H1 (cell line): Measurements from ENCODE around the gene KIAA0040. TPM values are rescaled to one million over a fixed set of nuclear protein-coding genes. Genes with fewer than 3 reads are reported as not detected.

Source experiments
- CTCF ChIA-PET: fragments of 300-600 bp; sonication (Branson Sonifier 250); formaldehyde crosslinking; loops from one replicate; lab custom pipeline; 2021; ENCODE audit not compliant: partially characterized antibody; lab: Charles Lee
- POLR2A ChIA-PET: fragments of 300-600 bp; sonication (Branson Sonifier 250); formaldehyde crosslinking; loops from one replicate; lab custom pipeline; 2021; ENCODE audit warnings: inconsistent platforms; ENCODE audit not compliant: partially characterized antibody; lab: Charles Lee
- DNase-seq, 2 experiments: peaks; one replicate each; pipeline versions ENCODE4 v3.0.0 to v3.0.0-alpha.2; 2010 to 2022; ENCODE audit warnings: low spot score in 2 of 2, low read depth in 1 of 2, mixed read lengths in 1 of 2
- FAIRE-seq: peaks from 2 replicates; lab custom pipeline; 2011; peaks lifted over from hg19 to GRCh38; lab: Jason Lieb, UNC
- H2AFZ ChIP-seq: 2 replicates; pipeline ENCODE4 v1.8.1; 2012; ENCODE audit warnings: low read length, inconsistent platforms
- H2AK5ac ChIP-seq: 2 replicates; pipeline ENCODE4 v1.6.1; 2013; ENCODE audit warnings: low read depth, low read length
- H2BK120ac ChIP-seq: replicated peaks from 2 replicates; pipeline ENCODE3; 2013; ENCODE audit warnings: low read depth, low read length, inconsistent platforms
- H2BK12ac ChIP-seq: 2 replicates; pipeline ENCODE4 v1.6.1; 2013; ENCODE audit warnings: low read depth, low read length
- H2BK15ac ChIP-seq: 2 replicates; pipeline ENCODE4 v1.6.1; 2013; ENCODE audit warnings: low read length
- H2BK20ac ChIP-seq: 2 replicates; pipeline ENCODE4 v1.6.1; 2013; ENCODE audit warnings: low read length
- H2BK5ac ChIP-seq: 2 replicates; pipeline ENCODE4 v1.6.1; 2013; ENCODE audit warnings: low read depth, low read length
- H3K14ac ChIP-seq: 2 replicates; pipeline ENCODE4 v1.6.1; 2013; ENCODE audit warnings: inconsistent platforms; ENCODE audit not compliant: insufficient read length
- H3K18ac ChIP-seq: 2 replicates; pipeline ENCODE4 v1.6.1; 2013; ENCODE audit warnings: low read length; ENCODE audit errors: extremely low read depth
- H3K23ac ChIP-seq: 2 replicates; pipeline ENCODE4 v1.6.1; 2013; ENCODE audit warnings: inconsistent platforms; ENCODE audit not compliant: insufficient read length
- H3K23me2 ChIP-seq: 2 replicates; pipeline ENCODE4 v1.6.1; 2013; ENCODE audit warnings: low read depth, low read length
- H3K27ac ChIP-seq: 2 replicates; pipeline ENCODE4 v1.6.1; 2011; ENCODE audit warnings: low read depth, low read length, inconsistent platforms
- H3K27me3 ChIP-seq, 4 experiments: replicated peaks in 1 of 4; 1 replicate in 1 of 4; 2 replicates in 3 of 4; pipeline versions ENCODE4 v1.6.1 to v1.8.1; 2011 to 2013; ENCODE audit warnings: low read length in 3 of 4, mild to moderate bottlenecking in 3 of 4, inconsistent platforms in 2 of 4, mixed read lengths in 2 of 4, moderate library complexity in 1 of 4; ENCODE audit not compliant: control insufficient read depth in 3 of 4, insufficient read depth in 3 of 4; ENCODE audit errors: extremely low read depth in 1 of 4
- H3K36me3 ChIP-seq, 4 experiments: 2 replicates each; pipeline versions ENCODE4 v1.6.1 to v1.8.1; 2011 to 2013; ENCODE audit warnings: mild to moderate bottlenecking in 4 of 4, low read length in 3 of 4, moderate library complexity in 2 of 4, control low read depth in 1 of 4, inconsistent platforms in 1 of 4; ENCODE audit not compliant: insufficient read depth in 4 of 4, control insufficient read depth in 2 of 4
- H3K4ac ChIP-seq: replicated peaks from 2 replicates; pipeline ENCODE3; 2013; ENCODE audit warnings: low read length, low read depth, mixed read lengths, inconsistent platforms; ENCODE audit not compliant: insufficient read length
- H3K4me1 ChIP-seq, 4 experiments: replicated peaks in 1 of 4; 1 replicate in 1 of 4; 2 replicates in 3 of 4; pipeline versions ENCODE4 v1.6.1 to v1.8.1; 2011 to 2013; ENCODE audit warnings: low read length in 3 of 4, inconsistent platforms in 2 of 4, mixed read lengths in 1 of 4; ENCODE audit not compliant: insufficient read depth in 4 of 4, control insufficient read depth in 3 of 4
- H3K4me2 ChIP-seq, 2 experiments: 2 replicates each; pipeline versions ENCODE4 v1.6.1 to v1.8.1; 2011 to 2013; ENCODE audit warnings: low read depth in 2 of 2, low read length in 2 of 2, control low read depth in 1 of 2, inconsistent platforms in 1 of 2, mild to moderate bottlenecking in 1 of 2; ENCODE audit not compliant: insufficient read depth in 1 of 2
- H3K4me3 ChIP-seq, 4 experiments: fragments of 200-600, 300-600 bp in 1 of 4; sonication (generic), shearing (Covaris generic), sonication (Bioruptor Twin) in 1 of 4; 2 replicates each; pipeline versions ENCODE4 v1.5.1 to v1.8.1; 2011 to 2016; ENCODE audit warnings: low read length in 4 of 4, low read depth in 3 of 4, control low read depth in 2 of 4, inconsistent platforms in 2 of 4, mild to moderate bottlenecking in 2 of 4, mixed read lengths in 1 of 4, moderate library complexity in 1 of 4; ENCODE audit not compliant: insufficient read depth in 2 of 4; ENCODE audit errors: extremely low read depth in 1 of 4
- H3K56ac ChIP-seq: replicated peaks from 2 replicates; pipeline ENCODE3; 2013; ENCODE audit warnings: low read depth, mild to moderate bottlenecking, mixed read lengths, low read length, inconsistent platforms; ENCODE audit not compliant: insufficient read length
- H3K79me1 ChIP-seq: 2 replicates; pipeline ENCODE4 v1.6.1; 2013; ENCODE audit warnings: low read depth, low read length, control low read depth
- H3K79me2 ChIP-seq, 2 experiments: 2 replicates each; pipeline versions ENCODE4 v1.6.1 to v1.8.1; 2012 to 2013; ENCODE audit warnings: low read length in 2 of 2, mild to moderate bottlenecking in 2 of 2, inconsistent platforms in 1 of 2; ENCODE audit not compliant: insufficient read depth in 2 of 2, control insufficient read depth in 1 of 2
- H3K9ac ChIP-seq, 4 experiments: replicated peaks in 1 of 4; 1 replicate in 1 of 4; 2 replicates in 3 of 4; pipeline versions ENCODE4 v1.6.1 to v1.8.1; 2011 to 2013; ENCODE audit warnings: low read depth in 3 of 4, low read length in 3 of 4, control low read depth in 2 of 4, mild to moderate bottlenecking in 2 of 4, moderate library complexity in 2 of 4, inconsistent platforms in 1 of 4; ENCODE audit errors: extremely low read depth in 1 of 4
- H3K9me3 ChIP-seq, 2 experiments: 2 replicates each; pipeline versions ENCODE4 v1.6.1 to v1.8.1; 2012 to 2013; ENCODE audit warnings: mild to moderate bottlenecking in 2 of 2, moderate library complexity in 2 of 2, control low read depth in 1 of 2, inconsistent platforms in 1 of 2, low read depth in 1 of 2, low read length in 1 of 2, mixed read lengths in 1 of 2; ENCODE audit not compliant: insufficient read depth in 2 of 2
- H4K20me1 ChIP-seq, 2 experiments: replicated peaks in 1 of 2; 2 replicates each; pipeline versions ENCODE3 to v1.8.1; 2011 to 2013; ENCODE audit warnings: inconsistent platforms in 2 of 2, low read length in 2 of 2, mild to moderate bottlenecking in 1 of 2; ENCODE audit not compliant: insufficient read depth in 2 of 2, control insufficient read depth in 1 of 2
- H4K5ac ChIP-seq: 2 replicates; pipeline ENCODE4 v1.6.1; 2013; ENCODE audit warnings: low read length, low read depth, mixed read lengths, inconsistent platforms; ENCODE audit not compliant: insufficient read length
- H4K8ac ChIP-seq: 2 replicates; pipeline ENCODE4 v1.8.0; 2013; ENCODE audit warnings: mild to moderate bottlenecking, moderate library complexity, low read length, inconsistent platforms; ENCODE audit not compliant: insufficient read depth; ENCODE audit errors: extremely low read depth
- H4K91ac ChIP-seq: replicated peaks from 2 replicates; pipeline ENCODE3; 2013; ENCODE audit warnings: low read length, mixed read lengths, inconsistent platforms; ENCODE audit not compliant: insufficient read length
- BCL11A ChIP-seq, 2 experiments: IDR thresholded peaks; one replicate each; pipeline ENCODE4 v1.6.1; 2011; ENCODE audit warnings: low read depth in 2 of 2, low read length in 2 of 2, mild to moderate bottlenecking in 2 of 2
- CBX8 ChIP-seq: fragments of 300-800, 300-1000 bp; sonication (generic); IDR thresholded peaks from 2 replicates; pipeline ENCODE4 v1.7.1; 2016; ENCODE audit warnings: low read depth, low read length, borderline replicate concordance
- CREB1 ChIP-seq: IDR thresholded peaks from 2 replicates; pipeline ENCODE4 v1.6.1; 2012; ENCODE audit warnings: inconsistent platforms
- EGR1 ChIP-seq: IDR thresholded peaks from 2 replicates; pipeline ENCODE4 v1.6.1; 2011; ENCODE audit warnings: low read depth, low read length, borderline replicate concordance
- FOSL1 ChIP-seq: IDR thresholded peaks from 2 replicates; pipeline ENCODE4 v1.6.1; 2011; ENCODE audit warnings: mild to moderate bottlenecking, low read depth, low read length, moderate library complexity; ENCODE audit not compliant: insufficient read depth
- HDAC2 ChIP-seq, 2 experiments: fragments of 300-600 bp in 1 of 2; sonication (generic) in 1 of 2; IDR thresholded peaks; 2 replicates each; pipeline ENCODE4 v1.6.1; 2011 to 2012; ENCODE audit warnings: low read depth in 2 of 2, low read length in 2 of 2, mild to moderate bottlenecking in 2 of 2, moderate library complexity in 2 of 2, borderline replicate concordance in 1 of 2, inconsistent platforms in 1 of 2
- HDAC6 ChIP-seq: IDR thresholded peaks from one replicate; pipeline ENCODE4 v1.7.1; 2012; ENCODE audit warnings: low read depth, mild to moderate bottlenecking, inconsistent platforms, low read length, moderate library complexity
- PHF8 ChIP-seq: fragments of 200-600 bp; sonication (generic); conservative IDR thresholded peaks from 2 replicates; pipeline ENCODE4 v1.7.1; 2012; ENCODE audit warnings: low read depth, mild to moderate bottlenecking, inconsistent platforms, low read length, moderate library complexity
- POLR2A ChIP-seq, 2 experiments: IDR thresholded peaks; 1 replicate in 1 of 2; 2 replicates in 1 of 2; pipeline ENCODE4 v1.6.1; 2011; ENCODE audit warnings: low read depth in 2 of 2, low read length in 2 of 2, mild to moderate bottlenecking in 2 of 2; ENCODE audit errors: control extremely low read depth in 1 of 2
- RBBP5 ChIP-seq: IDR thresholded peaks from 2 replicates; pipeline ENCODE4 v1.7.1; 2012; ENCODE audit warnings: low read depth, mild to moderate bottlenecking, inconsistent platforms, low read length, moderate library complexity, borderline replicate concordance
- SAP30 ChIP-seq: fragments of 300-600 bp; sonication (generic); IDR thresholded peaks from 2 replicates; pipeline ENCODE4 v1.7.1; 2012; ENCODE audit warnings: low read length, moderate library complexity, mild to moderate bottlenecking, inconsistent platforms; ENCODE audit not compliant: insufficient read depth, insufficient replicate concordance
- SP2 ChIP-seq: IDR thresholded peaks from 2 replicates; pipeline ENCODE4 v1.6.1; 2012; ENCODE audit warnings: mild to moderate bottlenecking, low read length, inconsistent platforms
- SP4 ChIP-seq: IDR thresholded peaks from 2 replicates; pipeline ENCODE4 v1.6.1; 2012; ENCODE audit warnings: low read length, inconsistent platforms
- TAF1 ChIP-seq: IDR thresholded peaks from 2 replicates; pipeline ENCODE4 v1.6.1; 2011; ENCODE audit warnings: mild to moderate bottlenecking, low read depth, low read length
- WGBS, 2 experiments: shearing (Covaris generic) in 1 of 2; methylation state at CpG; one replicate each; pipeline versions ENCODE4 v1.1.6 to v1.1.7; 2013 to 2015; ENCODE audit warnings: low lambda C conversion rate in 2 of 2, mixed read lengths in 2 of 2, inconsistent platforms in 1 of 2, low coverage in 1 of 2, missing lambda C conversion rate in 1 of 2; ENCODE audit not compliant: insufficient replicate concordance in 2 of 2, insufficient coverage in 1 of 2, insufficient read length in 1 of 2; ENCODE audit errors: extremely low coverage in 1 of 2, missing lambda C conversion rate in 1 of 2; 5-methylcytosine and 5-hydroxymethylcytosine counted together
- polyA plus RNA-seq, 7 experiments: library from polyadenylated mRNA; depleted of rRNA in 3 of 7; stranded (reverse) in 5 of 7; unstranded in 2 of 7; fragments of >200 nt in 5 of 7; fragments of 200-250 nt in 2 of 7; gene quantifications; 1 replicate in 5 of 7; 2 replicates in 1 of 7; 4 replicates in 1 of 7; pipeline versions ENCODE4 v1.2.1 to v1.2.3, GENCODE V29; 2011 to 2013; ENCODE audit warnings: missing spikeins in 2 of 7, mixed read lengths in 2 of 7
- total RNA-seq: library from RNA; stranded (reverse); fragmentation: NEBNext Ultra II Directional; extraction: Animal tissue kit (Norgen Biotek cat#: 25700); gene quantifications from 2 replicates; pipeline ENCODE4 v1.2.1, GENCODE V29; 2021

The KIAA0040 gene
- total and polyA plus RNA-seq, 2 of the 8 experiments (the other 6 are each of a cell fraction or from before 2014, with no cell fraction given) = 11.0 to 14.1 TPM

DNA sequence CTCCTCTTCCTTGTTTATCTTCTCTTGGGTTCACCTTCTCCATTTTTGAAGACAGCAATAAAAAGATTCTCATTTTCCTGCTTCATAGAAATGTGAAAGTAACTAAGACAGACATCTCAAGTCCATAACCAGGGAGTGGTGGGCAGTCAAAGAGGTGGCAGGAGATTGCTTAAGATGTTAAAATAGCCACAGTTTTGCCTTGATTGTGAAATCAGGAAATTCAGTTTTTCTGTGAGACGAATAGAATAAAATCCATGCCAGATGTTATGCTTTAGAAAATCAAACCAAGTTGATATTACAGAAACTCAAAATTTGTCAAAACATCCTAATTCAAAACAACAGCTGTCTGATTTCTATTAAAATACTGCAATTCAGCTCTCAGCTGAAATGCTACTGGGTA, 67.7 kb downstream of the KIAA0040 start:
- Histone ChIP-seq H3K4me2 (no peak overlapping the region), H3K36me3 (no peaks in the 10 kb centered on the region), H3K14ac (no peak overlapping the region), H3K27ac (no peak overlapping the region), H2BK12ac (no peak overlapping the region), H3K9me3 (no peaks in the 10 kb centered on the region), H2AK5ac (no peak overlapping the region), H2BK20ac (no peak overlapping the region), H3K23me2 (no peaks in the 10 kb centered on the region), H4K20me1 (no peaks in the 10 kb centered on the region), H3K9ac (no peak overlapping the region), H4K8ac (no peak overlapping the region), H2BK5ac (no peak overlapping the region), H3K18ac (no peak overlapping the region), H3K27me3 (no peaks in the 10 kb centered on the region), H2BK15ac (no peak overlapping the region), H3K4ac (no peak overlapping the region), H3K79me2 (no peaks in the 10 kb centered on the region), H2BK120ac (no peak overlapping the region), H4K91ac (no peak overlapping the region), H3K4me3 (no peak overlapping the region), H3K23ac (no peak overlapping the region), H2AFZ (0 out of 2 replicates have a peak overlapping the region, but pooled peaks have one; percentile 92), H3K79me1 (no peaks in the 10 kb centered on the region), H3K4me1 (peaks cover 0 to 8% (median 6%) of the 10 kb centered on the region in 4 experiments; a peak in 4 of 7 replicates), H4K5ac (no peak overlapping the region), H3K56ac (no peak overlapping the region)
- ChIA-PET CTCF (interaction anchor here (0.6 to 9.3 kb wide), 42 partner anchors 9 to 1120 kb away, joined by 3 to 88 read pairs (median 4); partner anchors contain the start of gene TNN), POLR2A (interaction anchor here (1.0 kb wide), 1 partner anchor 95 kb away, joined by 8 read pairs; no protein-coding TSS in a partner anchor)
- no peak for FAIRE-seq
- DNase-seq = no peak
- 83% methylated on average over 1 of the region's 1 CpG; no CpG with 5 or more reads in 1 of the 2 experiments for WGBS, 2 experiments
- no peak for TF ChIP-seq EGR1
- no peak for TF ChIP-seq HDAC2 (IDR thresholded peaks at IDR 0.05; ENCODE audit: borderline replicate concordance in 1 of 2, low read depth in 2 of 2, low read length in 2 of 2)
- no peak for TF ChIP-seq SP4
- TF ChIP-seq POLR2A (IDR thresholded peaks at IDR 0.05; ENCODE audit: control extremely low read depth in 1 of 2, low read depth in 2 of 2, low read length in 2 of 2) = no peak
- no peak for TF ChIP-seq CREB1
- no peak for TF ChIP-seq FOSL1
- no peak for TF ChIP-seq CBX8
- TF ChIP-seq TAF1 = no peak
- TF ChIP-seq RBBP5 = no peak
- TF ChIP-seq SP2 = no peak
- no peak for TF ChIP-seq HDAC6
- no peak for TF ChIP-seq SAP30
- TF ChIP-seq PHF8 = no peak
- no peak for TF ChIP-seq BCL11A (IDR thresholded peaks at IDR 0.05; ENCODE audit: low read depth in 2 of 2, low read length in 2 of 2)
